DND-41 (cell line): ENCODE measurements around the gene SCN2A.

ENCODE experiments used
- CTCF ChIP-seq: IDR thresholded peaks from 2 replicates; pipeline ENCODE4 v1.5.1; 2012; ENCODE audit warnings: borderline replicate concordance, low read length, moderate library complexity, mild to moderate bottlenecking; ENCODE audit not compliant: poor library complexity, severe bottlenecking; ENCODE audit errors: extremely low read depth
- EZH2 ChIP-seq: IDR thresholded peaks from 3 replicates; pipeline ENCODE4 v1.6.1; 2012; ENCODE audit warnings: borderline replicate concordance, low read depth, mild to moderate bottlenecking, moderate library complexity, low read length, inconsistent platforms; ENCODE audit not compliant: severe bottlenecking

DNA sequence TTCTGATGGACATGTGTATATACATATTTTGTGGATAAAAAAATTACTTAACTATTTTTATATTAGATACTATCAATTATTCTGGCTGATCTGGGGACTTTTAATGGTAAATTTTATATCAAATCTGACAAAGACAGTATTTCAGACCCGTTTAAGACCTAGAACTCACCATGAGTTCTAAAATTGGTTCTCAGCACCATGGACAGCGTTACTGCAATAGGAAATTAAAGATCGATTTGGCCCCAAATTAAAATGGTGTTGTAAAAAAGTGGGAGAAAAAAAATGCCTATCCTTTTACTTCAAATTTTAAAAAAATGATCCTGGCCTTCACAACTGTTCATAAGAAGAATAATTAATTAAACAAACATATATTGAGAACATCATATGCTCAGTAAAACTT is 919 bp upstream of the SCN2A start:
- TF ChIP-seq CTCF (no peak), EZH2 (no peak)
